DOHH2 (cell line): ENCODE results near the gene FIBCD1.
"Not testable (repeated sequence)": the region's sequence is repeated elsewhere in the genome, so short reads cannot be mapped to it uniquely, and the experiment has no call there.

ENCODE experiments used
- EZH2phosphoT487 ChIP-seq: fragments of 200-600 bp; sonication (generic); IDR thresholded peaks from 2 replicates; pipeline ENCODE4 v1.6.1; 2017; ENCODE audit warnings: borderline replicate concordance, mild to moderate bottlenecking, antibody characterized with exemption, low read length, moderate library complexity, mixed read lengths
- TF ChIP-seq, protein P1 (sequence below): fragments of 200-600 bp; sonication (generic); IDR thresholded peaks from one replicate; pipeline ENCODE4 v1.5.1; 2014; ENCODE audit warnings: antibody characterized with exemption, mild to moderate bottlenecking, low read depth, low read length; ENCODE audit not compliant: poor library complexity, severe bottlenecking

DNA sequence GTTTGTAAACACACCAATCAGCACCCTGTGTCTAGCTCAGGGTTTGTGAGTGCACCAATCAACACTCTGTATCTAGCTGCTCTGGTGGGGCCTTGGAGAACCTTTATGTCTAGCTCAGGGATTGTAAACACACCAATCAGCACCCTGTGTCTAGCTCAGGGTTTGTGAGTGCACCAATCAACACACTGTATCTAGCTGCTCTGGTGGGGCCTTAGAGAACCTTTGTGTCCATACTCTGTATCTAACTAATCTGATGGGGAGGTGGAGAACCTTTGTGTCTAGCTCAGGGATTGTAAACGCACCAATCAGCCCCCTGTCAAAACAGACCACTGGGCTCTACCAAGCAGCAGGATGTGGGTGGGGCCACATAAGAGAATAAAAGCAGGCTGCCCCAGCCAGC is 28.4 kb downstream of the FIBCD1 start:
- TF ChIP-seq, protein P1, sequence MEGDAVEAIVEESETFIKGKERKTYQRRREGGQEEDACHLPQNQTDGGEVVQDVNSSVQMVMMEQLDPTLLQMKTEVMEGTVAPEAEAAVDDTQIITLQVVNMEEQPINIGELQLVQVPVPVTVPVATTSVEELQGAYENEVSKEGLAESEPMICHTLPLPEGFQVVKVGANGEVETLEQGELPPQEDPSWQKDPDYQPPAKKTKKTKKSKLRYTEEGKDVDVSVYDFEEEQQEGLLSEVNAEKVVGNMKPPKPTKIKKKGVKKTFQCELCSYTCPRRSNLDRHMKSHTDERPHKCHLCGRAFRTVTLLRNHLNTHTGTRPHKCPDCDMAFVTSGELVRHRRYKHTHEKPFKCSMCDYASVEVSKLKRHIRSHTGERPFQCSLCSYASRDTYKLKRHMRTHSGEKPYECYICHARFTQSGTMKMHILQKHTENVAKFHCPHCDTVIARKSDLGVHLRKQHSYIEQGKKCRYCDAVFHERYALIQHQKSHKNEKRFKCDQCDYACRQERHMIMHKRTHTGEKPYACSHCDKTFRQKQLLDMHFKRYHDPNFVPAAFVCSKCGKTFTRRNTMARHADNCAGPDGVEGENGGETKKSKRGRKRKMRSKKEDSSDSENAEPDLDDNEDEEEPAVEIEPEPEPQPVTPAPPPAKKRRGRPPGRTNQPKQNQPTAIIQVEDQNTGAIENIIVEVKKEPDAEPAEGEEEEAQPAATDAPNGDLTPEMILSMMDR = not testable (repeated sequence)
- not testable (repeated sequence) for TF ChIP-seq EZH2phosphoT487
